HCT116 (cell line): Measurements from ENCODE around the gene RNF152. TPM values are rescaled to one million over a fixed set of nuclear protein-coding genes. Genes with fewer than 3 reads are reported as not detected.

Experiments
- ATAC-seq: fragments of 200-7000 bp; cut with Tn5 transposase; 2 replicates; pipeline ENCODE4 v1.9.1; 2020; ENCODE audit warnings: mild to moderate bottlenecking, moderate library complexity
- BruUV-seq: library from RNA; stranded (reverse); fragments of 400-500 nt; replicated peaks from 2 replicates; lab custom pipeline; 2021; lab: Mats Ljungman, UMichigan
- CTCF ChIA-PET: fragments of 300-600 bp; sonication (Branson Sonifier 250); formaldehyde crosslinking; loops from one replicate; lab custom pipeline; 2021; ENCODE audit warnings: antibody characterized with exemption; lab: Charles Lee
- POLR2A ChIA-PET: fragments of 300-600, 350-600 bp; sonication (Branson Sonifier 250); formaldehyde crosslinking; loops from one replicate; lab custom pipeline; 2021; ENCODE audit warnings: antibody characterized with exemption; lab: Charles Lee
- RAD21 ChIA-PET, 2 experiments: fragments of 300-600 bp; sonication (Branson Sonifier 250); formaldehyde crosslinking; loops; one replicate each; lab custom pipeline; 2023; ENCODE audit warnings: low total read pairs in 2 of 2; ENCODE audit not compliant: uncharacterized antibody in 2 of 2, unreplicated experiment in 2 of 2, low non-redundant PET in 1 of 2; lab: Charles Lee
- DNase-seq: peaks from one replicate; pipeline ENCODE4 v3.0.0-alpha.2; 2010; ENCODE audit warnings: low read depth, low spot score
- H2AFZ ChIP-seq: fragments of 200-600 bp; shearing (Covaris generic), sonication (generic); 2 replicates; pipeline ENCODE4 v1.6.1; 2017; ENCODE audit warnings: low read depth, mixed run types, mixed read lengths, antibody characterized with exemption, low read length; ENCODE audit not compliant: poor library complexity, severe bottlenecking
- H3K27ac ChIP-seq: 2 replicates; pipeline ENCODE4 v1.5.1; 2012; ENCODE audit warnings: low read depth, low read length
- H3K27me3 ChIP-seq: fragments of 200-600 bp; sonication (generic); 2 replicates; pipeline ENCODE4 v1.6.1; 2016; ENCODE audit warnings: mixed run types, low read length, mixed read lengths; ENCODE audit not compliant: insufficient read depth
- H3K36me3 ChIP-seq, 2 experiments: fragments of 200-500 bp in 1 of 2; fragments of 200-600 bp in 1 of 2; sonication (Bioruptor generic) in 1 of 2; sonication (generic) in 1 of 2; 2 replicates each; pipeline versions ENCODE4 v1.5.1 to v1.6.1; 2014 to 2016; ENCODE audit warnings: low read length in 2 of 2, inconsistent platforms in 1 of 2, mixed read lengths in 1 of 2, mixed run types in 1 of 2; ENCODE audit not compliant: insufficient read depth in 2 of 2, control insufficient read depth in 1 of 2
- H3K4me1 ChIP-seq, 2 experiments: fragments of 200-600 bp in 1 of 2; sonication (generic) in 1 of 2; 2 replicates each; pipeline versions ENCODE4 v1.5.1 to v1.6.1; 2012 to 2017; ENCODE audit warnings: low read length in 2 of 2, inconsistent platforms in 1 of 2, mild to moderate bottlenecking in 1 of 2, mixed read lengths in 1 of 2, mixed run types in 1 of 2, moderate library complexity in 1 of 2; ENCODE audit not compliant: insufficient read depth in 2 of 2, control insufficient read depth in 1 of 2
- H3K4me2 ChIP-seq: fragments of 200-600 bp; sonication (generic); 2 replicates; pipeline ENCODE4 v1.6.1; 2017; ENCODE audit warnings: mixed run types, low read length, mixed read lengths
- H3K4me3 ChIP-seq, 2 experiments: fragments of 200-600 bp in 1 of 2; sonication (generic) in 1 of 2; replicated peaks in 1 of 2; 2 replicates each; pipeline ENCODE4 v1.5.1; 2011 to 2016; ENCODE audit warnings: low read length in 2 of 2, control low read depth in 1 of 2, low read depth in 1 of 2, mild to moderate bottlenecking in 1 of 2, mixed read lengths in 1 of 2, mixed run types in 1 of 2
- H3K79me2 ChIP-seq: fragments of 200-600 bp; sonication (generic); 2 replicates; pipeline ENCODE4 v1.6.1; 2017; ENCODE audit warnings: mild to moderate bottlenecking, mixed run types, low read length, moderate library complexity, mixed read lengths; ENCODE audit not compliant: insufficient read depth
- H3K9ac ChIP-seq: fragments of 200-600 bp; sonication (generic); 2 replicates; pipeline ENCODE4 v1.6.1; 2016; ENCODE audit warnings: low read length, mixed read lengths
- H3K9me2 ChIP-seq: fragments of 200-600 bp; sonication (generic), shearing (Covaris generic); 2 replicates; pipeline ENCODE4 v1.6.1; 2017; ENCODE audit warnings: mixed run types, mild to moderate bottlenecking, moderate library complexity; ENCODE audit not compliant: insufficient read depth
- H3K9me3 ChIP-seq, 2 experiments: fragments of 200-500 bp in 1 of 2; fragments of 200-600 bp in 1 of 2; sonication (Bioruptor generic) in 1 of 2; sonication (generic) in 1 of 2; 2 replicates each; pipeline ENCODE4 v1.6.1; 2014 to 2017; ENCODE audit warnings: low read length in 2 of 2, mixed read lengths in 2 of 2, inconsistent platforms in 1 of 2, low read depth in 1 of 2, mild to moderate bottlenecking in 1 of 2, mixed run types in 1 of 2, moderate library complexity in 1 of 2; ENCODE audit not compliant: control insufficient read depth in 1 of 2, insufficient read depth in 1 of 2
- H4K20me1 ChIP-seq: fragments of 200-600 bp; sonication (generic), shearing (Covaris generic); 2 replicates; pipeline ENCODE4 v1.6.1; 2017; ENCODE audit warnings: mixed run types, mild to moderate bottlenecking, moderate library complexity; ENCODE audit not compliant: insufficient read depth
- CBX3 ChIP-seq: IDR thresholded peaks from 2 replicates; pipeline ENCODE4 v1.6.1; 2012; ENCODE audit warnings: low read depth
- CEBPB ChIP-seq: IDR thresholded peaks from 2 replicates; pipeline ENCODE4 v1.6.1; 2012; ENCODE audit warnings: low read depth
- CTCF ChIP-seq, 3 experiments: fragments of 200-600 bp in 1 of 3; sonication (generic) in 1 of 3; IDR thresholded peaks in 2 of 3; conservative IDR thresholded peaks in 1 of 3; 2 replicates each; pipeline ENCODE4 v1.5.1; 2012 to 2017; ENCODE audit warnings: low read depth in 2 of 3, low read length in 2 of 3, antibody characterized with exemption in 1 of 3, borderline replicate concordance in 1 of 3, control low read depth in 1 of 3, mild to moderate bottlenecking in 1 of 3, mixed read lengths in 1 of 3, mixed run types in 1 of 3, moderate library complexity in 1 of 3; ENCODE audit not compliant: insufficient read depth in 1 of 3
- JUND ChIP-seq: IDR thresholded peaks from 2 replicates; pipeline ENCODE4 v1.6.1; 2012
- MAX ChIP-seq: IDR thresholded peaks from 2 replicates; pipeline ENCODE4 v1.6.1; 2012
- POLR2A ChIP-seq: IDR thresholded peaks from 2 replicates; pipeline ENCODE4 v1.7.0; 2011; ENCODE audit warnings: borderline replicate concordance; ENCODE audit not compliant: insufficient read depth, insufficient read length; ENCODE audit errors: extremely low read depth
- RAD21 ChIP-seq: IDR thresholded peaks from 2 replicates; pipeline ENCODE4 v1.6.1; 2012; ENCODE audit warnings: low read depth, mild to moderate bottlenecking
- SIN3A ChIP-seq: IDR thresholded peaks from 2 replicates; pipeline ENCODE4 v1.6.1; 2012; ENCODE audit warnings: low read depth
- SP1 ChIP-seq: IDR thresholded peaks from 2 replicates; pipeline ENCODE4 v1.6.1; 2012; ENCODE audit warnings: low read depth
- SRF ChIP-seq: IDR thresholded peaks from 2 replicates; pipeline ENCODE4 v1.6.1; 2012; ENCODE audit warnings: low read depth
- YY1 ChIP-seq: IDR thresholded peaks from 2 replicates; pipeline ENCODE4 v1.6.1; 2011; ENCODE audit warnings: low read length, low read depth, moderate library complexity, mild to moderate bottlenecking; ENCODE audit not compliant: insufficient replicate concordance; ENCODE audit errors: extremely low read depth
- ZFX ChIP-seq: fragments of 450-650 bp; IDR thresholded peaks from 2 replicates; pipeline ENCODE4 v1.6.1; 2017
- ZNF274 ChIP-seq: fragments of 200-500 bp; sonication (Bioruptor generic); IDR thresholded peaks from 2 replicates; pipeline ENCODE4 v1.6.1; 2014; ENCODE audit warnings: mild to moderate bottlenecking, low read depth, low read length, inconsistent platforms
- intact Hi-C: fragments of 100-400 bp; cut with micrococcal nuclease; formaldehyde crosslinking; loops from 2 replicates; pipeline ENCODE4 v1.10.0; 2022
- total RNA-seq: library from RNA; stranded (reverse); gene quantifications from one replicate; pipeline ENCODE4 v1.2.1, GENCODE V29; 2021; ENCODE audit not compliant: unreplicated experiment
- TF ChIP-seq, protein P1 (sequence below): IDR thresholded peaks from 2 replicates; pipeline ENCODE4 v1.6.1; 2011; ENCODE audit warnings: mild to moderate bottlenecking, low read length, moderate library complexity; ENCODE audit not compliant: insufficient replicate concordance; ENCODE audit errors: extremely low read depth

RNF152 gene
- total RNA-seq, 1 experiment from 2014 or later: 0.47 TPM

GRCh38 chr18:61935362-61935761, 42.6 kb upstream of the RNF152 start:
- H3K4me1 ChIP-seq: peaks cover 0 to 6% of the 10 kb centered on the region in 2 experiments; a peak in 1 of 4 replicates
- no peak for DNase-seq
- no peak overlapping the region for H3K4me3 ChIP-seq
- H3K9me2 ChIP-seq: no peaks in the 10 kb centered on the region
- no peaks in the 10 kb centered on the region for H3K9me3 ChIP-seq
- CTCF ChIA-PET: no interaction called here
- H3K9ac ChIP-seq: no peak overlapping the region
- no peak overlapping the region for H2AFZ ChIP-seq
- no peaks in the 10 kb centered on the region for H3K27me3 ChIP-seq
- no peak for ATAC-seq
- BruUV-seq: no TSS peak
- H3K4me2 ChIP-seq: no peak overlapping the region
- TF ChIP-seq, protein P1, sequence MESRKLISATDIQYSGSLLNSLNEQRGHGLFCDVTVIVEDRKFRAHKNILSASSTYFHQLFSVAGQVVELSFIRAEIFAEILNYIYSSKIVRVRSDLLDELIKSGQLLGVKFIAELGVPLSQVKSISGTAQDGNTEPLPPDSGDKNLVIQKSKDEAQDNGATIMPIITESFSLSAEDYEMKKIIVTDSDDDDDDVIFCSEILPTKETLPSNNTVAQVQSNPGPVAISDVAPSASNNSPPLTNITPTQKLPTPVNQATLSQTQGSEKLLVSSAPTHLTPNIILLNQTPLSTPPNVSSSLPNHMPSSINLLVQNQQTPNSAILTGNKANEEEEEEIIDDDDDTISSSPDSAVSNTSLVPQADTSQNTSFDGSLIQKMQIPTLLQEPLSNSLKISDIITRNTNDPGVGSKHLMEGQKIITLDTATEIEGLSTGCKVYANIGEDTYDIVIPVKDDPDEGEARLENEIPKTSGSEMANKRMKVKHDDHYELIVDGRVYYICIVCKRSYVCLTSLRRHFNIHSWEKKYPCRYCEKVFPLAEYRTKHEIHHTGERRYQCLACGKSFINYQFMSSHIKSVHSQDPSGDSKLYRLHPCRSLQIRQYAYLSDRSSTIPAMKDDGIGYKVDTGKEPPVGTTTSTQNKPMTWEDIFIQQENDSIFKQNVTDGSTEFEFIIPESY: no peak
- TF ChIP-seq SRF: no peak
- TF ChIP-seq ZNF274: no peak
- H3K79me2 ChIP-seq: no peaks in the 10 kb centered on the region
- no peaks in the 10 kb centered on the region for H3K36me3 ChIP-seq
- intact Hi-C loops: no loop called here
- no peak overlapping the region for H3K27ac ChIP-seq
- POLR2A ChIA-PET: no interaction called here
- no peaks in the 10 kb centered on the region for H4K20me1 ChIP-seq
- RAD21 ChIA-PET: no interaction called here

DNA sequence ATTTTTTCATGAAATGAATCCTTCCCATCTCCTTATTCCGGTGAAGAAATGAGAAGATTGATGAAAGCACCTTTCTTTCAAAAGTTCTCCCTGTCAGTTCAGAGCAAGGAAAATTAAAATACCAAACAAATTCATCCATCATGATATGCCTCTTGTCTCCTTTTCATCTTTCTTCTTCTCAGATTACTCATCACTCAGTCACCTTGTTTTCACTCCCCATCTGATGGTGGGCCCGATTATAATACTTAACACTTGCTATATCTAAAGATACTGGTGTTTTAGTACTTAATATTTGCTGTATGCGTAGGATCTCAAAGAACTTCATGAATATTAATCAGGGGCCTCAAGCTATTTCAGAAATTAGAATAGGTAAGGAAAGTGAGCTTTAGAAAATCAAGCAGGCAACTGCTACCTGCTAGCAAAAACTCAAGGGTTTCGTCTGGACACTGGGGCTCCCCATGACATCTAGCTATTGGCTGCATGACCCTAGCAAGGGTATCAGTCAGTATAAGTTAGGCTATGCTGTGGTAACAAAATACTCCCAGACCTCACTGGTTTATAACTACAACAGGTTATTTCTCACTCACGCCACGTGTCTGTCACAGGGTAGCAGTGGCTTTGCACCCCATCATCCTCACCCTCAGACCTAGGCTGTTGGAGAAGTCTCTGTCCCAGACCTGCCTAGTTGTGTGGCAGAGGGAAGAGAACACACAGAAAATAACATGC, 39.0 kb upstream of the RNF152 start:
- ChIA-PET CTCF (no interaction called here), POLR2A (no interaction called here), RAD21 (no interaction called here)
- H3K9me2 ChIP-seq: no peaks in the 10 kb centered on the region
- H3K9me3 ChIP-seq: no peaks in the 10 kb centered on the region
- H3K9ac ChIP-seq: no peak overlapping the region
- BruUV-seq: no TSS peak
- DNase-seq: no peak
- H3K79me2 ChIP-seq: no peaks in the 10 kb centered on the region
- no peak overlapping the region for H2AFZ ChIP-seq
- H3K4me2 ChIP-seq: no peak overlapping the region
- no peak overlapping the region for H3K4me3 ChIP-seq
- H3K4me1 ChIP-seq: no peaks in the 10 kb centered on the region
- H3K36me3 ChIP-seq: no peaks in the 10 kb centered on the region
- H3K27ac ChIP-seq: no peak overlapping the region
- no peak for ATAC-seq
- intact Hi-C loops: no loop called here
- no peaks in the 10 kb centered on the region for H3K27me3 ChIP-seq
- no peaks in the 10 kb centered on the region for H4K20me1 ChIP-seq
- TF ChIP-seq RAD21 (no peak), SRF (no peak), MAX (no peak), JUND (no peak), CTCF (IDR thresholded peaks at IDR 0.05 in 2 of 3, conservative IDR thresholded peaks at IDR 0.05 in 1 of 3; ENCODE audit: borderline replicate concordance in 1 of 3, insufficient read depth in 1 of 3, low read depth in 2 of 3, low read length in 2 of 3) (no peak), CBX3 (no peak), YY1 (no peak), ZFX (no peak), POLR2A (no peak), CEBPB (no peak), SIN3A (no peak), SP1 (no peak)
- TF ChIP-seq, protein P1: no peak
